HEK293 (cell line): Measurements from ENCODE around the gene KRTAP5-9.
"Not testable (repeated sequence)": the region's sequence is repeated elsewhere in the genome, so short reads cannot be mapped to it uniquely, and the experiment has no call there.

ENCODE experiments used
- CTCF ChIA-PET: fragments of 350-600 bp; formaldehyde crosslinking; extraction: SDS; loops from one replicate; lab custom pipeline; 2021; ENCODE audit warnings: antibody characterized with exemption; lab: Yijun Ruan, JAX
- POLR2A ChIA-PET: fragments of 300-600 bp; formaldehyde crosslinking; extraction: SDS; loops from one replicate; lab custom pipeline; 2020; ENCODE audit warnings: antibody characterized with exemption, inconsistent platforms; lab: Yijun Ruan, JAX
- H3K27ac ChIP-seq: fragments of 200-500 bp; sonication (Bioruptor generic); 2 replicates; pipeline ENCODE4 v1.5.1; 2014; ENCODE audit warnings: low read depth, low read length, control low read depth, inconsistent platforms; ENCODE audit errors: extremely low read depth
- H3K36me3 ChIP-seq, 2 experiments: fragments of 200-500 bp in 1 of 2; sonication (Bioruptor generic) in 1 of 2; 1 replicate in 1 of 2; 2 replicates in 1 of 2; pipeline ENCODE4 v1.5.1; 2014 to 2017; ENCODE audit warnings: inconsistent platforms in 2 of 2, low read length in 2 of 2; ENCODE audit not compliant: control insufficient read depth in 2 of 2, insufficient read depth in 1 of 2
- H3K4me1 ChIP-seq: fragments of 200-500 bp; sonication (Bioruptor generic); 2 replicates; pipeline ENCODE4 v1.5.1; 2014; ENCODE audit warnings: mild to moderate bottlenecking, low read length, inconsistent platforms; ENCODE audit not compliant: control insufficient read depth, insufficient read depth
- H3K4me3 ChIP-seq: 2 replicates; pipeline ENCODE4 v1.5.1; 2011; ENCODE audit warnings: low read depth, mild to moderate bottlenecking, control low read depth, low read length, moderate library complexity
- H3K9me3 ChIP-seq: fragments of 200-500 bp; sonication (Bioruptor generic); 2 replicates; pipeline ENCODE4 v1.5.1; 2014; ENCODE audit warnings: low read depth, low read length, inconsistent platforms; ENCODE audit not compliant: control insufficient read depth, insufficient read depth
- BCL6B ChIP-seq: fragments of 450-650 bp; formaldehyde crosslinking; IDR thresholded peaks from 2 replicates; pipeline ENCODE4 v1.5.1; 2017; ENCODE audit warnings: missing biosample characterization, missing genetic modification characterization
- GLIS1 ChIP-seq: fragments of 450-650 bp; formaldehyde crosslinking; IDR thresholded peaks from 2 replicates; pipeline ENCODE4 v1.5.1; 2016; ENCODE audit warnings: missing biosample characterization, missing genetic modification characterization
- HOXC10 ChIP-seq: sonication (generic); formaldehyde crosslinking; IDR thresholded peaks from 2 replicates; pipeline ENCODE4 v1.8.1; 2023; ENCODE audit warnings: mild to moderate bottlenecking, missing genetic modification reagents
- IKZF3 ChIP-seq: fragments of 450-650 bp; IDR thresholded peaks from 2 replicates; pipeline ENCODE4 v1.5.0; 2018; ENCODE audit warnings: missing biosample characterization, mild to moderate bottlenecking, missing genetic modification characterization, moderate library complexity
- KLF7 ChIP-seq: fragments of 450-650 bp; formaldehyde crosslinking; IDR thresholded peaks from 2 replicates; pipeline ENCODE4 v1.5.1; 2016; ENCODE audit warnings: missing biosample characterization, missing genetic modification characterization, borderline replicate concordance
- OSR2 ChIP-seq: fragments of 450-650 bp; formaldehyde crosslinking; IDR thresholded peaks from 2 replicates; pipeline ENCODE4 v1.5.1; 2016; ENCODE audit warnings: missing biosample characterization, missing genetic modification characterization
- PATZ1 ChIP-seq: fragments of 450-650 bp; formaldehyde crosslinking; IDR thresholded peaks from 2 replicates; pipeline ENCODE4 v1.5.1; 2016; ENCODE audit warnings: missing biosample characterization, missing genetic modification characterization
- SP7 ChIP-seq: fragments of 450-650 bp; formaldehyde crosslinking; IDR thresholded peaks from 2 replicates; pipeline ENCODE4 v1.5.1; 2016; ENCODE audit warnings: missing biosample characterization, missing genetic modification characterization
- ZBTB48 ChIP-seq: fragments of 450-650 bp; formaldehyde crosslinking; IDR thresholded peaks from 2 replicates; pipeline ENCODE4 v1.5.1; 2016; ENCODE audit warnings: missing biosample characterization, missing genetic modification characterization
- ZBTB7A ChIP-seq: fragments of 450-650 bp; formaldehyde crosslinking; IDR thresholded peaks from 2 replicates; pipeline ENCODE4 v1.5.1; 2016; ENCODE audit warnings: low read depth, missing biosample characterization, missing genetic modification characterization
- ZEB2 ChIP-seq: fragments of 450-650 bp; formaldehyde crosslinking; IDR thresholded peaks from 2 replicates; pipeline ENCODE4 v1.5.1; 2016; ENCODE audit warnings: missing biosample characterization, missing genetic modification characterization
- ZFP69B ChIP-seq: fragments of 450-650 bp; formaldehyde crosslinking; IDR thresholded peaks from 2 replicates; pipeline ENCODE4 v1.5.1; 2016; ENCODE audit warnings: missing biosample characterization, missing genetic modification characterization
- ZNF10 ChIP-seq: fragments of 450-650 bp; formaldehyde crosslinking; IDR thresholded peaks from 2 replicates; pipeline ENCODE4 v1.5.1; 2017; ENCODE audit warnings: missing biosample characterization, missing genetic modification characterization
- ZNF114 ChIP-seq: fragments of 450-650 bp; formaldehyde crosslinking; IDR thresholded peaks from 2 replicates; pipeline ENCODE4 v1.5.0; 2017; ENCODE audit warnings: missing biosample characterization, missing genetic modification characterization
- ZNF121 ChIP-seq: fragments of 450-650 bp; formaldehyde crosslinking; IDR thresholded peaks from 2 replicates; pipeline ENCODE4 v1.5.1; 2016; ENCODE audit warnings: missing biosample characterization, missing genetic modification characterization
- ZNF16 ChIP-seq: fragments of 450-650 bp; formaldehyde crosslinking; IDR thresholded peaks from 2 replicates; pipeline ENCODE4 v1.5.1; 2016; ENCODE audit warnings: low read depth, missing biosample characterization, missing genetic modification characterization
- ZNF19 ChIP-seq: fragments of 450-650 bp; formaldehyde crosslinking; IDR thresholded peaks from 2 replicates; pipeline ENCODE4; 2016; ENCODE audit warnings: missing biosample characterization, missing genetic modification characterization, low read depth
- ZNF266 ChIP-seq: fragments of 450-650 bp; formaldehyde crosslinking; IDR thresholded peaks from 2 replicates; pipeline ENCODE4 v1.5.1; 2016; ENCODE audit warnings: missing biosample characterization, missing genetic modification characterization, low read depth
- ZNF394 ChIP-seq: fragments of 450-650 bp; formaldehyde crosslinking; IDR thresholded peaks from 2 replicates; pipeline ENCODE4 v1.5.1; 2016; ENCODE audit warnings: missing biosample characterization, missing genetic modification characterization, mild to moderate bottlenecking, moderate library complexity, borderline replicate concordance
- ZNF426 ChIP-seq: fragments of 450-650 bp; formaldehyde crosslinking; IDR thresholded peaks from 2 replicates; pipeline ENCODE4 v1.5.1; 2017; ENCODE audit warnings: missing biosample characterization, missing genetic modification characterization, mild to moderate bottlenecking, inconsistent platforms, moderate library complexity
- ZNF521 ChIP-seq: fragments of 450-650 bp; formaldehyde crosslinking; IDR thresholded peaks from 2 replicates; pipeline ENCODE4 v1.5.1; 2017; ENCODE audit warnings: missing biosample characterization, mild to moderate bottlenecking, missing genetic modification characterization
- ZNF529 ChIP-seq: fragments of 450-650 bp; formaldehyde crosslinking; IDR thresholded peaks from 2 replicates; pipeline ENCODE4 v1.5.1; 2017; ENCODE audit warnings: missing genetic modification characterization, missing biosample characterization; ENCODE audit not compliant: insufficient replicate concordance
- ZNF558 ChIP-seq: fragments of 450-650 bp; formaldehyde crosslinking; IDR thresholded peaks from 2 replicates; pipeline ENCODE4 v1.5.1; 2016; ENCODE audit warnings: missing biosample characterization, missing genetic modification characterization
- ZNF571 ChIP-seq: fragments of 450-650 bp; formaldehyde crosslinking; IDR thresholded peaks from 2 replicates; pipeline ENCODE4 v1.5.0; 2017; ENCODE audit warnings: missing biosample characterization, missing genetic modification characterization
- ZNF600 ChIP-seq: fragments of 450-650 bp; formaldehyde crosslinking; IDR thresholded peaks from 2 replicates; pipeline ENCODE4 v1.5.1; 2016; ENCODE audit warnings: missing biosample characterization, missing genetic modification characterization
- ZNF626 ChIP-seq: fragments of 450-650 bp; sonication (Bioruptor Pico); formaldehyde crosslinking; IDR thresholded peaks from 2 replicates; pipeline ENCODE4 v1.5.1; 2018; ENCODE audit warnings: missing biosample characterization, missing genetic modification characterization, inconsistent platforms
- ZNF670 ChIP-seq: fragments of 450-650 bp; formaldehyde crosslinking; IDR thresholded peaks from 2 replicates; pipeline ENCODE4 v1.5.1; 2016; ENCODE audit warnings: missing biosample characterization, missing genetic modification characterization, low read depth
- ZNF701 ChIP-seq: fragments of 450-650 bp; formaldehyde crosslinking; IDR thresholded peaks from 2 replicates; pipeline ENCODE4 v1.5.1; 2016; ENCODE audit warnings: missing biosample characterization, missing genetic modification characterization
- ZNF776 ChIP-seq: fragments of 450-650 bp; formaldehyde crosslinking; IDR thresholded peaks from 2 replicates; pipeline ENCODE4 v1.5.0; 2017; ENCODE audit warnings: missing biosample characterization, missing genetic modification characterization, borderline replicate concordance
- ZNF785 ChIP-seq: fragments of 450-650 bp; formaldehyde crosslinking; IDR thresholded peaks from 2 replicates; pipeline ENCODE4 v1.5.1; 2016; ENCODE audit warnings: missing biosample characterization, missing genetic modification characterization
- ZNF792 ChIP-seq: fragments of 450-650 bp; formaldehyde crosslinking; IDR thresholded peaks from 2 replicates; pipeline ENCODE4 v1.5.1; 2016; ENCODE audit warnings: missing biosample characterization, missing genetic modification characterization
- ZXDB ChIP-seq: fragments of 450-650 bp; formaldehyde crosslinking; IDR thresholded peaks from 2 replicates; pipeline ENCODE4 v1.5.1; 2016; ENCODE audit warnings: missing biosample characterization, missing genetic modification characterization

Gene KRTAP5-9

GRCh38 chr11:71537537-71537936 is 10.7 kb upstream of the KRTAP5-9 start:
- Histone ChIP-seq H3K36me3 (no peaks in the 10 kb centered on the region), H3K4me1 (no peaks in the 10 kb centered on the region), H3K4me3 (no peak overlapping the region), H3K27ac (no peak overlapping the region), H3K9me3 (no peaks in the 10 kb centered on the region)
- POLR2A ChIA-PET, result no interaction called here
- TF ChIP-seq ZNF776 (tag by site-specific recombination), result no peak
- no peak for TF ChIP-seq KLF7 (tag by site-specific recombination)
- no peak for TF ChIP-seq ZNF426 (tag by site-specific recombination)
- TF ChIP-seq ZNF670 (tag by site-specific recombination), result no peak
- no peak for TF ChIP-seq ZEB2 (tag by site-specific recombination)
- TF ChIP-seq ZNF701 (tag by site-specific recombination), result no peak
- no peak for TF ChIP-seq ZNF521 (tag by site-specific recombination)
- no peak for TF ChIP-seq OSR2 (tag by site-specific recombination)
- no peak for TF ChIP-seq ZNF600 (tag by site-specific recombination)
- no peak for TF ChIP-seq ZNF626 (tag by site-specific recombination)
- TF ChIP-seq ZNF394 (tag by site-specific recombination), result no peak
- no peak for TF ChIP-seq SP7 (tag by site-specific recombination)
- CTCF ChIA-PET, result no interaction called here

- CTCF ChIA-PET, H3K36me3 ChIP-seq, H3K4me1 ChIP-seq, H3K9me3 ChIP-seq, H3K27ac ChIP-seq, POLR2A ChIA-PET, H3K4me3 ChIP-seq: not testable (repeated sequence)
- 0 out of 2 replicates have a peak, but pooled peaks have one; percentile 18 for TF ChIP-seq GLIS1
Measured at GRCh38 chr11:71537977-71538665, 10.1 kb upstream of the KRTAP5-9 start, which contains the start of gene KRTAP5-8. Gene KRTAP5-8, plus strand, starts transcription at chr11:71538025. Its CDS starts 31 bp downstream, at chr11:71538056.

- POLR2A ChIA-PET, result no interaction called here
Measured at GRCh38 chr11:71538666-71538990, 9.6 kb upstream of the KRTAP5-9 start.

More at GRCh38 chr11:71538666-71538990, 9.6 kb upstream of the KRTAP5-9 start:
- TF ChIP-seq ZNF529, result no peak
- TF ChIP-seq ZNF114 (tag by site-specific recombination), result no peak
- no peak for TF ChIP-seq IKZF3 (tag by site-specific recombination)
- TF ChIP-seq ZNF121 (tag by site-specific recombination), result no peak
- TF ChIP-seq ZNF571 (tag by site-specific recombination), result no peak
- TF ChIP-seq ZNF19 (tag by site-specific recombination), result no peak
- no peak for TF ChIP-seq ZNF785 (tag by site-specific recombination)
- TF ChIP-seq ZBTB48 (tag by site-specific recombination), result no peak
- no peak for TF ChIP-seq BCL6B (tag by site-specific recombination)
- TF ChIP-seq ZXDB, result no peak
- TF ChIP-seq ZNF10, result no peak
- TF ChIP-seq ZNF792 (tag by site-specific recombination), result no peak
- no peak for TF ChIP-seq HOXC10
- no peak for TF ChIP-seq ZNF558 (tag by site-specific recombination)
- TF ChIP-seq ZNF266, result no peak
- no peak for TF ChIP-seq ZNF16 (tag by site-specific recombination)
- no peak for TF ChIP-seq ZEB2 (tag by site-specific recombination)
- no peak for TF ChIP-seq ZFP69B (tag by site-specific recombination)
- TF ChIP-seq PATZ1 (tag by site-specific recombination), result no peak
- no peak for TF ChIP-seq ZBTB7A (tag by site-specific recombination)
- no peaks in the 10 kb centered on the region for H3K36me3 ChIP-seq
- no peaks in the 10 kb centered on the region for H3K9me3 ChIP-seq
- CTCF ChIA-PET, result no interaction called here
- no peaks in the 10 kb centered on the region for H3K4me1 ChIP-seq
- no peak overlapping the region for H3K27ac ChIP-seq
- no peak overlapping the region for H3K4me3 ChIP-seq
